Raji (cell line): ENCODE results near the gene OR11H6.

Experiments used
- POLR2A ChIP-seq: IDR thresholded peaks from 2 replicates; pipeline ENCODE4 v1.6.1; 2011; ENCODE audit warnings: low read depth, low read length, control low read depth; ENCODE audit not compliant: insufficient read depth

The OR11H6 gene

GRCh38 chr14:20223410-20223809, at the start of gene OR11H6:
Gene OR11H6, plus strand, starts transcription at chr14:20223710. Its CDS starts 0 bp downstream, at chr14:20223710.
- no peak for TF ChIP-seq POLR2A

GRCh38 chr14:20176330-20176729, 47.2 kb upstream of the OR11H6 start:
- no peak for TF ChIP-seq POLR2A

- no peak for TF ChIP-seq POLR2A
Measured at GRCh38 chr14:20177433-20177974, 46.0 kb upstream of the OR11H6 start.

GRCh38 chr14:20179218-20179617, 44.3 kb upstream of the OR11H6 start:
- no peak for TF ChIP-seq POLR2A

GRCh38 chr14:20179880-20180279, 43.6 kb upstream of the OR11H6 start:
- TF ChIP-seq POLR2A, result no peak

- no peak for TF ChIP-seq POLR2A
Measured at GRCh38 chr14:20180486-20180885, 43.0 kb upstream of the OR11H6 start.

- TF ChIP-seq POLR2A, result no peak
Measured at GRCh38 chr14:20184181-20184580, 39.3 kb upstream of the OR11H6 start.

- no peak for TF ChIP-seq POLR2A
Measured at GRCh38 chr14:20190596-20190995, 32.9 kb upstream of the OR11H6 start, which contains the start of gene OR11G2. Gene OR11G2, plus strand, starts transcription at chr14:20190896. Its CDS starts 6,542 bp downstream, at chr14:20197438.

GRCh38 chr14:20191396-20191795, 32.1 kb upstream of the OR11H6 start:
- TF ChIP-seq POLR2A, result no peak

- TF ChIP-seq POLR2A, result no peak
Measured at GRCh38 chr14:20194101-20194500, 29.4 kb upstream of the OR11H6 start.

GRCh38 chr14:20195911-20196310, 27.6 kb upstream of the OR11H6 start:
- TF ChIP-seq POLR2A, result no peak

- no peak for TF ChIP-seq POLR2A
Measured at GRCh38 chr14:20197459-20197858, 26.1 kb upstream of the OR11H6 start.

- TF ChIP-seq POLR2A, result no peak
Measured at GRCh38 chr14:20198991-20199390, 24.5 kb upstream of the OR11H6 start.

GRCh38 chr14:20204721-20205120, 18.8 kb upstream of the OR11H6 start:
- no peak for TF ChIP-seq POLR2A

GRCh38 chr14:20209595-20209994, 13.9 kb upstream of the OR11H6 start:
- TF ChIP-seq POLR2A, result no peak

GRCh38 chr14:20215196-20215595, 8.3 kb upstream of the OR11H6 start:
- TF ChIP-seq POLR2A, result no peak

GRCh38 chr14:20219033-20219432, 4.5 kb upstream of the OR11H6 start:
- no peak for TF ChIP-seq POLR2A

- TF ChIP-seq POLR2A, result no peak
Measured at GRCh38 chr14:20228681-20229080, 5.2 kb downstream of the OR11H6 start, which contains the start of gene OR11H7. Gene OR11H7, plus strand, starts transcription at chr14:20228981.

- TF ChIP-seq POLR2A, result no peak
Measured at GRCh38 chr14:20247646-20248246, 24.2 kb downstream of the OR11H6 start.
